ENCODE data around the gene ZBTB42. TPM values are rescaled to one million over a fixed set of nuclear protein-coding genes. Genes with fewer than 3 reads are reported as not detected.
A peak's percentile ranks its signal among the peaks of the same experiment; 100 is the strongest.

ZBTB42 gene
- total RNA-seq, 1 experiment from 2014 or later, result 11.8 TPM

- Mint-ChIP-seq H3K4me1 (ENCODE audit: low read depth, unreplicated experiment) (peaks cover 28% of the 10 kb centered on the region), H3K27ac (ENCODE audit: unreplicated experiment) (peak within 1 kb of the TSS; percentile 84), H3K36me3 (ENCODE audit: insufficient read depth, unreplicated experiment) (peaks cover 27% of the 10 kb centered on the region), H3K9me3 (ENCODE audit: low read depth, unreplicated experiment) (no peaks in the 10 kb centered on the region), H3K4me3 (ENCODE audit: low read depth, unreplicated experiment) (peak within 1 kb of the TSS; percentile 100), H3K27me3 (ENCODE audit: unreplicated experiment) (no peaks in the 10 kb centered on the region)
- no TSS peak for BruUV-seq (replicated peaks)
- intact Hi-C loops (cut with micrococcal nuclease; ENCODE audit: unreplicated experiment), result no loop called here
- CTCF ChIA-PET, result interaction anchor here (0.7 to 1.4 kb wide), 6 partner anchors 16 to 737 kb away, joined by 3 to 7 read pairs (median 4); partner anchors contain the start of gene CLBA1
- peak; percentile 99 for DNase-seq
- no peak for TF ChIP-seq CTCF (IDR thresholded peaks at IDR 0.05; ENCODE audit: unreplicated experiment)
Observed at GRCh38 chr14:104752735-104753527, 48.0 kb upstream of the ZBTB42 start, which contains the start of gene SIVA1. SIVA1 (plus strand) TSS chr14:104753147; CDS start chr14:104753202, 55 bp downstream.

- DNase-seq, result peak; percentile 16
- Mint-ChIP-seq H3K4me1 (ENCODE audit: low read depth, unreplicated experiment) (peaks cover 28% of the 10 kb centered on the region), H3K9me3 (ENCODE audit: low read depth, unreplicated experiment) (no peaks in the 10 kb centered on the region), H3K4me3 (ENCODE audit: low read depth, unreplicated experiment) (peak overlapping the region; percentile 100), H3K36me3 (ENCODE audit: insufficient read depth, unreplicated experiment) (peaks cover 33% of the 10 kb centered on the region), H3K27me3 (ENCODE audit: unreplicated experiment) (no peaks in the 10 kb centered on the region), H3K27ac (ENCODE audit: unreplicated experiment) (peak overlapping the region; percentile 84)
- BruUV-seq (replicated peaks), result no TSS peak
- intact Hi-C loops (cut with micrococcal nuclease; ENCODE audit: unreplicated experiment), result no loop called here
- no peak for TF ChIP-seq CTCF (IDR thresholded peaks at IDR 0.05; ENCODE audit: unreplicated experiment)
- CTCF ChIA-PET, result interaction anchor here (0.9 to 1.4 kb wide), 3 partner anchors 22 to 87 kb away, joined by 5 to 7 read pairs (median 6); no protein-coding TSS in a partner anchor
Observed at GRCh38 chr14:104753528-104754212, 47.2 kb upstream of the ZBTB42 start.

DNA sequence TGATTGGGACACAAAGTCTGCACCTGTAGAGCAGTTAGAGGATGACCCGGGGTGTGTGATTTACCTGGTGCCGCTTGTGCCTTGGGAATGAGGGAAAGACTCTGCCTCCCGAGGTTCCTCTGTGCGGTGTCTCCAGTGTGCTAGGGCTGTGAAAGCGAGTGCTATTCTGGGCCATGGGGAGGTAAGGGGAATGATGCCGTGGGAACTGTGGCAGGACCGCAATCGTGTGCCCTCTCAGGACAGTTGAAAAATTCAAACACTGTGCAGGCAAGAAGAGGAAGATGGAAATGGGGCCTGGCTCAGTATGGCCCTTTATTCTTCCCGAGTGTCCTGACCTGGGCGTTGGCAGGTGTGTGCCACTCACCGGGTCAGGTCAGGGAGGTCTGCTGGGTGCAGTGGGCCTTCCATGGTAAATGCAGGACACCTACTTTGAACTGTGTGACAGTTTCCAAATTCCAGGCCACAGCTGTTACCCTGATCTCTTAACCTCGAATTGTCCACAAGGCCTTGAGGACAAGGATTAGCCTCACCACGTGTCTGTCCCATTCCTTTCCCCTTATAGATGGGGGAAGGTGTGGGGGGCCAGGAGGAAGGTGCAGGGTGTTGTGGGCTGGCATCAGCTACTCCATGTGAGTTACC lies 46.6 kb upstream of the ZBTB42 start:
- Mint-ChIP-seq H3K4me3 (ENCODE audit: low read depth, unreplicated experiment) (peak overlapping the region; percentile 100), H3K9me3 (ENCODE audit: low read depth, unreplicated experiment) (no peaks in the 10 kb centered on the region), H3K4me1 (ENCODE audit: low read depth, unreplicated experiment) (peaks cover 21% of the 10 kb centered on the region), H3K27ac (ENCODE audit: unreplicated experiment) (peak overlapping the region; percentile 84), H3K27me3 (ENCODE audit: unreplicated experiment) (no peaks in the 10 kb centered on the region), H3K36me3 (ENCODE audit: insufficient read depth, unreplicated experiment) (peaks cover 33% of the 10 kb centered on the region)
- CTCF ChIA-PET, result no interaction called here
- no peak for TF ChIP-seq CTCF (IDR thresholded peaks at IDR 0.05; ENCODE audit: unreplicated experiment)
- intact Hi-C loops (cut with micrococcal nuclease; ENCODE audit: unreplicated experiment), result no loop called here
- DNase-seq, result no peak
- TSS peak; percentile 40 for BruUV-seq (replicated peaks)

GRCh38 chr14:104755621-104756020 lies 45.3 kb upstream of the ZBTB42 start:
- intact Hi-C loops (cut with micrococcal nuclease; ENCODE audit: unreplicated experiment), result no loop called here
- Mint-ChIP-seq H3K4me3 (ENCODE audit: low read depth, unreplicated experiment) (no peak overlapping the region), H3K27me3 (ENCODE audit: unreplicated experiment) (no peaks in the 10 kb centered on the region), H3K36me3 (ENCODE audit: insufficient read depth, unreplicated experiment) (peaks cover 33% of the 10 kb centered on the region), H3K27ac (ENCODE audit: unreplicated experiment) (no peak overlapping the region), H3K4me1 (ENCODE audit: low read depth, unreplicated experiment) (peaks cover 12% of the 10 kb centered on the region), H3K9me3 (ENCODE audit: low read depth, unreplicated experiment) (no peaks in the 10 kb centered on the region)
- TF ChIP-seq CTCF (IDR thresholded peaks at IDR 0.05; ENCODE audit: unreplicated experiment), result no peak
- no peak for DNase-seq
- CTCF ChIA-PET, result no interaction called here
- no TSS peak for BruUV-seq (replicated peaks)

Data from Calu3 (cell line).